ENCODE measurements around the gene TH. TPM values are rescaled to one million over a fixed set of nuclear protein-coding genes. Genes with fewer than 3 reads are reported as not detected.

Gene TH
- total RNA-seq, 4 donors from 2014 or later, result 0.36 to 0.84 TPM; not detected in 2

GRCh38 chr11:2151500-2152257 is 19.9 kb downstream of the TH start:
- no peak overlapping the region for H3K4me3 ChIP-seq (ENCODE audit: low read depth, poor library complexity, severe bottlenecking)
- DNase-seq (ENCODE audit: low spot score in 2 of 2), result peak; percentile 71 to 96
- intact Hi-C loops (cut with DNase I; ENCODE audit: low total_unique reads), result loop anchor here (10.0 kb wide), 2 partner anchors 457 to 497 kb away; partner anchors contain the start of gene KRTAP5-6
- TF ChIP-seq POLR2A (IDR thresholded peaks at IDR 0.05), result no peak
- peak in 1 of 3 donors; percentile 83 for TF ChIP-seq CTCF (IDR thresholded peaks at IDR 0.05)
- WGBS, 2 donors, result 2% methylated on average over 22 of the region's 22 CpGs

DNA sequence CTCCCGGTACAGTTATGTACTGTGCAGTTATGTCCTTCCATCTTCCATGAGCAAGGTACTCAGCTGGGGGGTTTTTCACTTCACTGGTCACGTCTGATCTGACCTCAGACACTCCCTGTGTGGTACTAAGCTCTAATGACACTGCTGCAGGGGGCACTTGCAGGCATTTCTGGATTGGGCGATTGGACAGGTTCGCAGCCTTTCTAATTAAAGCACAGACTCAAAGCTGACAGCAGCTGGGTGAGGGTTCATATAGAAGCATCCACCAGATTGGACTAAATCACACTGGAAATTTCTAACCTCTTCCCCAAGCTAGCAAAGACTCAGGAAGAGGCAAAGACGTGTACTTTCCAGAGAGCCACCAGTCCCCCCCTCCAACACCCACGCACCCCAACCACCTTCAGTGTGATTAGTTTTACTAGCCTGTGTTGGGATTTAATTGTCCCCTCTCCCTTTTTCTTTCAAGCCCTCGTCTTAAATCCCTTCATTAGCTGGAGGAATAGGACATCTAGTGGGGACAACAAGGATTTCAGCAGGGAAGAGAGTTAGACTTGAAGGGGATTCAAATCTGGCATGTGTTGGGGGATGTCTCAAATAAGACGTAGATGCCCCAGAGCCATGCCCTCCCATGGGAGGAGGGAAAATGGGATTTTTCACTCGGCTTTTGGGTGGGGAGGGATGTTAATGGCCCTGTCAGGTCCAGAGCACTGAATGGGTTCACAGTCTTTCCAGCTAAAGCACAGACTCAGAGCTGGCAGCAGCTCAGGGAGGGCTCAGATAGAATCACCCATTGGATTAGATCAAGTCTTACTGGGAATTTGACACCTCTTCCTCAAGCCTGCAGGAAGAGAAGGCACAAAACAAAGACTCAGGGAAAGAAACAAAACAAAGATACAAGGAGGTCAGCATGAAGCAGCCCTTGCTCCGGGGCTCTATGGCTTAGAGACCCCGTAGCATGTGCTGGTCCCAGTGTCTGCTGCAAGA is 21.5 kb downstream of the TH start:
- DNase-seq (ENCODE audit: low spot score in 2 of 2), result no peak
- no peak for TF ChIP-seq CTCF (IDR thresholded peaks at IDR 0.05)
- TF ChIP-seq POLR2A (IDR thresholded peaks at IDR 0.05), result no peak
- no peak overlapping the region for H3K4me3 ChIP-seq (ENCODE audit: low read depth, poor library complexity, severe bottlenecking)
- 18 to 29% methylated on average over 11 of the region's 11 CpGs for WGBS, 2 donors
- intact Hi-C loops (cut with DNase I; ENCODE audit: low total_unique reads), result loop anchor here (10.0 kb wide), 2 partner anchors 455 to 495 kb away; partner anchors contain the start of gene KRTAP5-6

DNA sequence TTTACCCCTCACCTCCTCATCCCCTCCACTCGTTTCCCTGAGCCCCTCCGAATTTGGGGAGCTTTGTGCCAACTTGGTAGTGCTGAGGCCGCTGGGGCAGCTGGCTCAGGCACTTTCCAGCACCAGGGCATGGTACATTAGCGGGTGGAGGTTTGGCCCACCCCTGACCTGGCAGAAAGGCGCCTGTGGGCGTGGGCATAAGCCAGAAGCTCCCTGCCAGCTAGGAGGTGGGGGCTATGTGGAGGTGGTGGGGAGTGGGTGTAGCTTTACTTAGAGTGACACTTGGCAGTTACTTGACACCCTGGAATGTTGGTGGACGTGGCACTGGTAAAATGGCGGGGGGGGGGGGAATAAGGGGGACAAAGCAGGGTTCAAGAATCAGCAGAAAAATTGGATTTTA is 22.2 kb downstream of the TH start:
- intact Hi-C loops (cut with DNase I; ENCODE audit: low total_unique reads), result no loop called here
- TF ChIP-seq CTCF (IDR thresholded peaks at IDR 0.05) (no peak), POLR2A (IDR thresholded peaks at IDR 0.05) (no peak)
- WGBS, 2 donors, result 37 to 42% methylated on average over 6 to 8 of the region's 8 CpGs
- DNase-seq (ENCODE audit: low spot score in 2 of 2), result no peak
- no peak overlapping the region for H3K4me3 ChIP-seq (ENCODE audit: low read depth, poor library complexity, severe bottlenecking)

DNA sequence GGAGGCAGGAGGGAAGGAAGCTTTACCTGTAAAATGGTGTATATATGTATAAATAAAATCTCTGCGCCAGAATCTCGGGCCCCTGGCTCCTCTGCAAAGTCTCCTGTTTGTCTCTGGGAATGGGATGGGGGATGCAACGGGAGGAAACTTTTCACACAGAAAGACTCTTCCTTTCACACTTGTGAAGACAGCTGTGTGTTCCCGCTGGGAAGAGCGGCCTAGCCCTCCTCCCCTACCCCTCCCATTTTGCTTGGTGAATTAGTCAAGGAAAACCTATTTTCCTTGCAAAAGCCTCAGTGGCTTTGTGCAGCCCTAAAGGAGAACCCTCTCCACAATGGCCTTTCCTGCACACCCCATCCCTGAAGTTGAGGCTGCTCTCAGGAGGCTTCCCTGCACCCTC is 23.0 kb downstream of the TH start:
- intact Hi-C loops (cut with DNase I; ENCODE audit: low total_unique reads), result no loop called here
- no peak for DNase-seq (ENCODE audit: low spot score in 2 of 2)
- H3K4me3 ChIP-seq (ENCODE audit: low read depth, poor library complexity, severe bottlenecking), result no peak overlapping the region
- TF ChIP-seq POLR2A (IDR thresholded peaks at IDR 0.05) (no peak), CTCF (IDR thresholded peaks at IDR 0.05) (no peak)
- 55 to 57% methylated on average over 5 of the region's 5 CpGs for WGBS, 2 donors

DNA sequence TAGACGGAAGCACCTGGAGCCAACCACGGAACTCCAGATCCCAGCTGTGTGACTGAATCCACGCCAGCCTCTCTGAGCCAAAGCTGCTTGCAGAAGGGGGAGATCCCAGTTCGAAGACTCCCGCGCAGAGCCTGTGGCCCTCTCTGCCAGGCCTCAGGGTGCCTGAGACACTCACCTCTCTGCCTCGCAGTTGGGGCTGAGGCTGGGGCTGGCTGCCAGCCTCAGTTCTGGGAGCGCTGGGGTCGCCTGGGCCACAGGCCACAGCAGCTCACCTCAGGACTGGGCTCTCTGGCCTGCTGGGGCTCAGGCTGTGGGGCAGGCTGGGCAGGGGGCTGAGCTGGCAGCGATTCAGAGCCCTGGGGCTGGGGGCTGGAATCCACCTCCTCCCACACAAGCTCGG is 24.2 kb downstream of the TH start:
- intact Hi-C loops (cut with DNase I; ENCODE audit: low total_unique reads), result no loop called here
- TF ChIP-seq CTCF (IDR thresholded peaks at IDR 0.05) (no peak), POLR2A (IDR thresholded peaks at IDR 0.05) (no peak)
- DNase-seq (ENCODE audit: low spot score in 2 of 2), result no peak
- H3K4me3 ChIP-seq (ENCODE audit: low read depth, poor library complexity, severe bottlenecking), result no peak overlapping the region
- WGBS, 2 donors, result 7 to 31% methylated on average over 3 to 7 of the region's 11 CpGs
